HL-60 (cell line): Measurements from ENCODE around the gene PLEKHB2.

Experiments used
- CTCF ChIP-seq: IDR thresholded peaks from one replicate; pipeline ENCODE4 v1.5.1; 2011; ENCODE audit warnings: low read length, control low read depth, inconsistent platforms; ENCODE audit not compliant: insufficient read depth
- POLR2AphosphoS5 ChIP-seq: IDR thresholded peaks from 2 replicates; pipeline ENCODE4 v1.6.1; 2012; ENCODE audit warnings: low read depth
- REST ChIP-seq: IDR thresholded peaks from 2 replicates; pipeline ENCODE4 v1.6.1; 2012; ENCODE audit warnings: low read depth; ENCODE audit not compliant: insufficient replicate concordance

- TF ChIP-seq CTCF (no peak), POLR2AphosphoS5 (no peak), REST (no peak)
Observed at GRCh38 chr2:131056204-131056931, 48.8 kb upstream of the PLEKHB2 start.
